Osteoblast (primary cell): Measurements from ENCODE around the gene RICTOR. TPM values are rescaled to one million over a fixed set of nuclear protein-coding genes. Genes with fewer than 3 reads are reported as not detected.

Experiments
- DNase-seq: peaks from one replicate; pipeline ENCODE4 v3.0.0; 2011; ENCODE audit warnings: low spot score, mixed read lengths; ENCODE audit not compliant: insufficient read length; ENCODE audit errors: missing footprints
- H2AFZ ChIP-seq: 2 replicates; pipeline ENCODE4 v1.6.0; 2011; ENCODE audit warnings: mild to moderate bottlenecking, low read length
- H3K27ac ChIP-seq: 2 replicates; pipeline ENCODE4 v1.5.1; 2011; ENCODE audit warnings: mild to moderate bottlenecking, low read depth, low read length, moderate library complexity
- H3K27me3 ChIP-seq: 2 replicates; pipeline ENCODE4 v1.6.0; 2012; ENCODE audit warnings: mild to moderate bottlenecking, control low read depth, inconsistent platforms, low read length, moderate library complexity; ENCODE audit not compliant: insufficient read depth
- H3K36me3 ChIP-seq: 2 replicates; pipeline ENCODE4 v1.5.1; 2011; ENCODE audit warnings: mild to moderate bottlenecking, low read length, control low read depth, moderate library complexity; ENCODE audit not compliant: insufficient read depth
- H3K4me1 ChIP-seq: 2 replicates; pipeline ENCODE4 v1.5.1; 2011; ENCODE audit warnings: mild to moderate bottlenecking, low read length, control low read depth, moderate library complexity; ENCODE audit not compliant: insufficient read depth
- H3K4me2 ChIP-seq: 2 replicates; pipeline ENCODE4 v1.6.0; 2011; ENCODE audit warnings: mild to moderate bottlenecking, low read length; ENCODE audit not compliant: insufficient read depth
- H3K4me3 ChIP-seq: fragments of 200-600 bp; sonication (generic); 3 replicates; pipeline ENCODE4 v1.5.1; 2012; ENCODE audit warnings: mild to moderate bottlenecking, low read length, inconsistent platforms; ENCODE audit not compliant: insufficient read depth
- H3K79me2 ChIP-seq: 2 replicates; pipeline ENCODE4 v1.6.0; 2012; ENCODE audit warnings: mild to moderate bottlenecking, low read length, control low read depth, inconsistent platforms; ENCODE audit not compliant: insufficient read depth
- H3K9me3 ChIP-seq: 2 replicates; pipeline ENCODE4 v1.5.1; 2011; ENCODE audit warnings: low read depth, low read length, control low read depth
- H4K20me1 ChIP-seq: 2 replicates; pipeline ENCODE4 v1.6.0; 2012; ENCODE audit warnings: mild to moderate bottlenecking, low read length, control low read depth; ENCODE audit not compliant: insufficient read depth
- CTCF ChIP-seq: IDR thresholded peaks from 2 replicates; pipeline ENCODE4 v1.5.1; 2011; ENCODE audit warnings: mild to moderate bottlenecking, low read depth, low read length, moderate library complexity; ENCODE audit errors: extremely low read depth
- total RNA-seq: library from RNA; depleted of rRNA; stranded (reverse); fragments of >200 nt; gene quantifications from 2 replicates; pipeline ENCODE4 v1.2.3, GENCODE V29; 2012

RICTOR gene
- total RNA-seq, 1 donor, result 46.7 TPM

DNA sequence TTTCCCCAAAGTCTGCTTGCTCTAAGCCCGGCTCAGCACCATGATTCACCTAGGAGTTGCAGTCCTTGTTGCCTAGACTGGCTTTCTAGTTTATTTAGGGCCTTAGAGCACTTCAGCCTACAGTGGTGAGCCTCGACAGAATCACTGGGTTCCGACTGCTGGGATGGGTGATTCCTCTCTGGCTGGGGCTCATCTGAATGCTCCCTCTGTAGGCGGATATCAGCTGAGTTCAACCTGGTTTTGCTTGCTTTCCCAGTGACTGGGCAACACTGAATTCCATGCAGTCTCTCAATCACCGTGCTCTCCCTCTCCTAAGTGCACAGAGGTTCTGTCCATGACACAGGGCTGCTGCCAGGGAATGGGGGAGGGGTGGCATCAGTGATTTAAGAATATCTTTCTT lies 174.3 kb downstream of the RICTOR start:
- Histone ChIP-seq H3K36me3 (peaks cover 39% of the 10 kb centered on the region), H3K4me2 (no peak overlapping the region), H3K27ac (no peak overlapping the region), H2AFZ (no peak overlapping the region), H4K20me1 (peaks cover 11% of the 10 kb centered on the region), H3K27me3 (no peaks in the 10 kb centered on the region), H3K4me1 (no peaks in the 10 kb centered on the region), H3K79me2 (peaks cover 28% of the 10 kb centered on the region), H3K4me3 (no peak overlapping the region), H3K9me3 (no peaks in the 10 kb centered on the region)
- TF ChIP-seq CTCF, result no peak
- no peak for DNase-seq

GRCh38 chr5:38896760-38897159 lies 177.4 kb downstream of the RICTOR start:
- H3K4me1 ChIP-seq, result no peaks in the 10 kb centered on the region
- peaks cover 24% of the 10 kb centered on the region for H3K79me2 ChIP-seq
- H3K36me3 ChIP-seq, result peaks cover 11% of the 10 kb centered on the region
- H3K27me3 ChIP-seq, result no peaks in the 10 kb centered on the region
- no peak overlapping the region for H3K27ac ChIP-seq
- H3K4me2 ChIP-seq, result no peak overlapping the region
- H3K9me3 ChIP-seq, result no peaks in the 10 kb centered on the region
- no peak for DNase-seq
- H4K20me1 ChIP-seq, result peaks cover 11% of the 10 kb centered on the region
- TF ChIP-seq CTCF, result no peak
- H3K4me3 ChIP-seq, result no peak overlapping the region
- no peak overlapping the region for H2AFZ ChIP-seq

GRCh38 chr5:38892363-38892762 lies 181.8 kb downstream of the RICTOR start:
- Histone ChIP-seq H4K20me1 (no peaks in the 10 kb centered on the region), H3K27me3 (no peaks in the 10 kb centered on the region), H3K27ac (no peak overlapping the region), H3K79me2 (peaks cover 13% of the 10 kb centered on the region), H3K36me3 (peaks cover 30% of the 10 kb centered on the region), H3K4me1 (no peaks in the 10 kb centered on the region), H2AFZ (no peak overlapping the region), H3K4me2 (no peak overlapping the region), H3K4me3 (no peak overlapping the region), H3K9me3 (no peaks in the 10 kb centered on the region)
- TF ChIP-seq CTCF, result no peak
- no peak for DNase-seq

DNA sequence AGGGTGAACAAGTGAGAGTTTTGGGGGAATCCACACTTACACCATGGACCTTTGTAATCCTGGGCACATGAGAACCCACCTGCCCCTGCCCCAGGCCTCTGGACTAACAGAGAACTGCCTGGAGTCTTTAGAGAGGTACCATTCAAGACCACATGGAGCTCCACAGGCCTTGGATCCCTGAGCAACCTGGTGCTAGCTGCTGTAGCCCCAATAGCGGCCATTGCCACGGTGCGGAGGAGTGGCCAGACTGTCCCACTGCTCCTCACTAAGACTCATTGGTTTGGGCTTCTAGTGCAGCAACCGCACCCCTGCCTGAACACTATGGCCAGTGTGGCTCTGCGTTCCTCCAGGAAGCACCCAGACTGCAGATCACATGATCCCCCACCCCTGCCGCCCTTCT lies 182.6 kb downstream of the RICTOR start:
- Histone ChIP-seq H3K4me3 (no peak overlapping the region), H3K27me3 (no peaks in the 10 kb centered on the region), H3K36me3 (peaks cover 35% of the 10 kb centered on the region), H3K9me3 (no peaks in the 10 kb centered on the region), H3K4me2 (no peak overlapping the region), H3K4me1 (no peaks in the 10 kb centered on the region), H3K27ac (no peak overlapping the region), H3K79me2 (peaks cover 8% of the 10 kb centered on the region), H2AFZ (no peak overlapping the region), H4K20me1 (no peaks in the 10 kb centered on the region)
- no peak for TF ChIP-seq CTCF
- no peak for DNase-seq
